Limb (tissue), 2 donors: Measurements from ENCODE around the gene MZT2A.
A peak's percentile ranks its signal among the peaks of the same experiment; 100 is the strongest.
"Not testable (repeated sequence)": the region's sequence is repeated elsewhere in the genome, so short reads cannot be mapped to it uniquely, and the experiment has no call there.

Experiments
- DNase-seq, 2 donors: peaks; one replicate each; pipeline ENCODE4 v3.0.0-alpha.2; 2016; ENCODE audit errors: extremely low spot score in 2 of 2

MZT2A gene

DNA sequence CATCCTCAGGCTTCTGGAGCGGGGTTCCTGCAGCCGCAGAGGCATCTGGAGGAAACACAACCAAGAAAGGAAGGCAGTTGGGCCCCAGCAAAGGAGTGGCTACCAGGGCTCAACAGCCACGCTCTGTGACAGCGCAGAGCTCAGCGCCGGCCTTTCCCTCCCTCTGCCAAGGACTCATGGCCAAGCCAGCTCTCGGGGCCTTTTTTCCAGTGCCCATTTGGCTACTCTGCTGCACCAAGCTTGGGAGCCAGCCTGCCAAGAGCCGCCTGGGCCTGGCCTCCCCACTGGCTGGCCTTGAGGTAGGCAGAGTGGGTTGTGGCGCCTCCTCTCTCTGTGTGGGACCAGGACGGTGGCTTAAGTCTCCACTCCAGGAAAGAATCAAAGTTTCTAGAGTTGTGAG, 28.3 kb upstream of the MZT2A start:
- DNase-seq = no peak

DNA sequence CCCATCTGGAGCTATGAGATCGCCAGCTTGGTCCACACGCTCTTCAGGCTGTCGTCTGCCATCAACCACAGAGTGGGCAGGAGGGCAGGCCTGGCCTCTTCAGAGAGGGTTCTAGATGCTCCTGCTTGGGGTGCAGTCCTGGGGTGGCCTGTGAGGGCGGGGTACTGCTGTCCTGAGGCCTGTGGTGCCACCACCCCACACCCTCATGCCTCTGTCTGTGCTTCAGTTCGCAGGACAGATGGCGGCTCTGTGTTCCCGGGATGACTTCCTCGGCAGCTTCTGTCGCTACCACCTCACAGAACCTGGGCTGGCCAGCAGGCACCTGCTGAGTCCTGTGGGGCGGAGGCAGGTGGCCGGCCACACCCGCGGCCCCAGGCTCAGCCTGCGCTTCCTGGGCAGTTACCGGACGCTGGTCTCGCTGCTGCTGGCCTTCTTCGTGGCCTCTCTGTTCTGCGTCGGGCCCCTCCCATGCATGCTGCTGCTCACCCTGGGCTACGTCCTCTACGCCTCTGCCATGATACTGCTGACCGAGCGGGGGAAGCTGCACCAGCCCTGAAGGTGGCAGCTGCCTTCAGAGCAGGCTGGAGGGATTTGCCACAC, 27.8 kb upstream of the MZT2A start:
- DNase-seq = not testable (repeated sequence)

DNA sequence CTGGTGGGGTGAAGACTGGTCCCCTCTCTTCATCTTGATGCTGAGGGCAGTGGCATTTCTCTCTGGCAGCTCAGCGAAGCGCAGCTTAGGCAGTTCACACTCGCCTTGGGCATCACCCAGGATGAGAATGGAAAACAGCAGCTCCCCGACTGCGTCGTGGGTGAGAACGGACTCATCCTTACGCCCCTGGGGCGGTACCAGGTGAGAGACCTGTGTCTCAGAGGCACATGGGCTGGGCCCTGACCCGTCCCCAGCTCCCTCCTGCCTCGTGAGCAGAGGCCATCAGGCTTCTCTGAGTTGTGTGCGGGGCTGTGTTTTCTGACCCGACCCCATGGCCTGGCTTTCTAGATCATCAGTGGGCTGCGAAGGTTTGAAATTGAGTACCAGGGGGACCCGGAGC, 27.3 kb upstream of the MZT2A start:
- DNase-seq = no peak

DNA sequence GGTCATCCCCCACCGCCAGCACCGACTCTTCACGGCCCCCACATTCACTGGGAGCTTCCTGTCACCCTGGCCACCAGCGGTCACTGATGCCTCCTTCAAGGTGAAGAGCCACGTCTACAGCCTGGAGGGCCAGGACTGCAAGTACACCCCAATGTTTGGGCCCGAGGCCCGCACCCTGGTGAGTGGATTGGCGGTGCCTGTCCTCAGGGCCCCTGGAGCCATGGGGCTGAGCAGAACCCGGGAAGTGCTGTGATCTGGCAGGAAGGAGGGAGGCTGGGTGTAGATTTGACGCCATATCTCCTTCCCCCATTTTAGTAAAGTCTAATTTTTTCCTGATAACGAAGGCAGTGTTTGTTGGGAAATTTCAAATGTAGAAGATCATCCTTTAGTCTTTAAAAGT, 26.3 kb upstream of the MZT2A start:
- DNase-seq = not testable (repeated sequence)

DNA sequence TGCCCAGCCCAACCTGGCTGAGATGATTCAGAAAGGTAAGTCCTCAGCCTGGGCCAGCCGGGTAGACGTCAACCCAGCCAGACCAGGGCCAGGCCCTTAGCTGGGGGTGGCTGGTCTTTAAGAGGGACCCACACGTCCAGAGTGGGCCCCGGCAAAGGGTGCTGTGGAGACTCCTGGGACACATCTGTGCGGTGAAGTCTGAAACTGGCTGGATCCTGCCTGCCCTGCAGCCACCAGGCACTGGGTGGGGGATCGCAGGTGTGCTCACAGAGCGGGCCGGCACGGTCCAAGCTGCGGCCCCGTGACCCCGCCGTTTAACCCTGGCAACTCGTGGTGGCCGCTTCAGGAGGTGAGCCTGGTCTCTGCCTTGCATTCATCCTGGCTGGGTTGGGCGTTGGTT, 25.7 kb upstream of the MZT2A start:
- DNase-seq = not testable (repeated sequence)

DNA sequence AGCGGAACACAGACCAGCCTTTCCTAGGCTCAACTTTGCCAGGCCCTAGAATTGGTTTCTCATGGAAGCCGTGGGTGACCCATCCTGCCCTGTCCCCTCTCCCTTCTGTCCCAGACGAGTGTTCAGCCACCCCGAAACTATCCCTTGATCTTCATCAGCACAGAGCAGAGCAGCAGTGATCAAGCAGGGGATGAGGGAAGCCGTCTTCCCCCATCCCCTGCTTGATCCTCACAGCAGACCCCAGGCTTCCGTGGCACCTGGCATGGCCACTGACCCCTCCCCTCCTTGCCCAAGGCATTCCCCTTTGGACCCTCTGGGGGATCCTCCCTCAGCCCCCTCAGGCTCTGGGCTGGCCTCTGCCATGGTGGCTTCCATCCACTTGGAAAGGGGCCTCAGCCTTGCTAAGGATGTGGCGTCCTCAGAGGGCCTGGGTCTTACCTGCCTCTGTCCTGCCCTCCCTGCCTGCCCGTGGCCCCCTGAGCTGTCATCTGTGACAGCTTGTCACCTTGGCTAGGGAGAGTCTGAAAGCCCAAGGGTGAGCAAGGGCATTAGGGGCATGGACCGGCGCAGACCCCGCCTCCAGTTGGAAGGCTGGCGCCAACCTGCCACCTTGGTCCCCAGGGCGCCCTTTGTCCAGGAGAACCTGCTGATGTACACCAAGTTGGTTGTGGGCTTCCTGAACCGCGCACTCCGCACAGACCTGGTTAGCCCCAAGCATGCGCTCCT, 25.1 kb upstream of the MZT2A start:
- DNase-seq = no peak

DNA sequence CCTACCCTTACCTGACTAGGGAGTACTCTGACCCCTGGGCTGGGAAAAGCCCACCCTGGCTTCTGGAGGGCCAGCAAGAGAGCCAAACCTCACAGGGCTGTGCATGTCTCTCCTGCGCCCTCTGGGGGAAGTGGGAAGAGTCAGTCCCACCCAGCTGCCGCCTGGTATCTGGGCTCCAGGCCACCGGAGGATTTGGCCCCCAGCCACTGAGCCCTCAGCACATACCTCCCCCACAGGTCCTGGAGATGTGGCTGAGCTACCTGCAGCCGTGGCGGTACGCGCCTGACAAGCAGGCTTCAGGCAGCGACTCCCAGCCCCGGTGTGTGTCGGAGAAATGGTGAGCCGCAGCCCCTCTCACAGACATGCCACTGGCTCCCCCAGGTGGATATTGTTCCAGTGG, 24.4 kb upstream of the MZT2A start:
- DNase-seq = not testable (repeated sequence)

DNA sequence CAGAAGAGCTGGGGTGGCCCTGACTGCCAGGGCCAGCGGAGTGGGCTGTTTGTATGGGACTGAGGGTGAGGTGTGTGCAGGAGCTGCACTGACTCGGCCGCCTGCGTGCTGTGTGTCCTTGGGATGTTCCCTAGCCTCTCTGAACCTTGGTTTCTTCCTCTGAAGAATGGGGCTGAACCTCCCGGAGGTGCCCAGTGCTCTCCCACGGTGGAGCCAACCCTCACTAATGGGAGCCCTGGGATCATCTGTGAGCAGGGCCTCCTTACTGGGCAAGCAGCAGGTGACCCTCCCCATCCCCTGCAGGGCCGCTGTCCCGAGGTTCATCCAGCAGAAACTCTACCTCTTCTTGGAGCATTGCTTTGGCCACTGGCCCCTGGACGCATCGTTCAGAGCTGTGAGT, 23.8 kb upstream of the MZT2A start:
- DNase-seq = no peak

DNA sequence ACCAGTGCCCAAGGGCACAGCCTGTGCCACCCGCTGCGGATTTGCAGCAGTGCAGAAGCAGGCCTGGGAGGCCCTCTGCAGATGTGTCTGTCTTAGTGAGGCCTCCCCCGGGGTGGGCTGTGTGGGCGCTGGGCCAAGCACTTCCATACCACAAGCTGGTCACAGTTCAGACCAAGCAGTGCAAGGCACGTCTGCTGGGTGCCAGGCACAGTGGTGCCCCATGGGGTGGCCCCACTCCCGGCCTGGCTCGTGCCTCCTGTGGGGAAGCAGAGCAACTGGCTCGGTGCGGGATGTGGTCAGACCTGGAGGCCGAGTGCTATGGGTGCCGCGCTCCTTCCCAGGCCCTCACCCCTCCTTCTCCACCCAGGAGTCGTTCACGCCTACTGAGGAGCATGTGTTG, 23.0 kb upstream of the MZT2A start:
- DNase-seq = not testable (repeated sequence)

DNA sequence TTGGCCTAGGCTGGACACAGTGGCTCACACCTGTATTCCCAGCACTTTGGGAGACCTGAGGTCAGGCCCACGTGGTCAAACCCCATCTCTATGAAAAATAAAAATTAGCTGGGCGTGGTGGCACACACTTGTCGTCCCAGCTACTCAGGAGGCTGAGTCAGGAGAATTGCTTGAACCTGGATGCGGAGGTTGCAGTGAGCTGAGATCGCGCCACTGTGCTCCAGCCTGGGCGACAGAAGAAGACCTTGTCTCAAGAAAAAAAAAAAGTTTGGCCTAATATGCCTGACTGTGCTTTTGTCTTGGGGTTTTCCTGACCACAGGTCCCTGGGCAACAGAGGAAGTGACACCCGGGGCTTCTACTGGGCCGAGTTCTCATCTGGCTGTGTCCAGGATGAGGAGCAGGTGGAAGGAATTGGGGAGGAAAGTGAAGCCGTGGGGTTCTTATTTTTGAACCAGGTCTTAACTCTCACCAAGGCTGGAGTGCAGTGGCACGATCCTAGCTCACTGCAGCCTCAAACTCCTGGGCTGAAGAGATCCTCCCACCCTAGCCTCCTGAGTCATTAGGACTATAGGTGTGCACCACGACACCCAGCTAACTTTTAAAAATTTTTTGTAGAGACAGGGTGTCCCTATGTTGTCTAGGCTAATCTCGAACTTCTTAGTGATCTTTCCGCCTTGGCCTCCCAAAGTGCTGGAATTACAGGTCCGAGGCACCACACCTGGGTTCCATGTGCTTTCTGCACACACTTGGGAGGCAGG, 22.4 kb upstream of the MZT2A start:
- DNase-seq = not testable (repeated sequence)

DNA sequence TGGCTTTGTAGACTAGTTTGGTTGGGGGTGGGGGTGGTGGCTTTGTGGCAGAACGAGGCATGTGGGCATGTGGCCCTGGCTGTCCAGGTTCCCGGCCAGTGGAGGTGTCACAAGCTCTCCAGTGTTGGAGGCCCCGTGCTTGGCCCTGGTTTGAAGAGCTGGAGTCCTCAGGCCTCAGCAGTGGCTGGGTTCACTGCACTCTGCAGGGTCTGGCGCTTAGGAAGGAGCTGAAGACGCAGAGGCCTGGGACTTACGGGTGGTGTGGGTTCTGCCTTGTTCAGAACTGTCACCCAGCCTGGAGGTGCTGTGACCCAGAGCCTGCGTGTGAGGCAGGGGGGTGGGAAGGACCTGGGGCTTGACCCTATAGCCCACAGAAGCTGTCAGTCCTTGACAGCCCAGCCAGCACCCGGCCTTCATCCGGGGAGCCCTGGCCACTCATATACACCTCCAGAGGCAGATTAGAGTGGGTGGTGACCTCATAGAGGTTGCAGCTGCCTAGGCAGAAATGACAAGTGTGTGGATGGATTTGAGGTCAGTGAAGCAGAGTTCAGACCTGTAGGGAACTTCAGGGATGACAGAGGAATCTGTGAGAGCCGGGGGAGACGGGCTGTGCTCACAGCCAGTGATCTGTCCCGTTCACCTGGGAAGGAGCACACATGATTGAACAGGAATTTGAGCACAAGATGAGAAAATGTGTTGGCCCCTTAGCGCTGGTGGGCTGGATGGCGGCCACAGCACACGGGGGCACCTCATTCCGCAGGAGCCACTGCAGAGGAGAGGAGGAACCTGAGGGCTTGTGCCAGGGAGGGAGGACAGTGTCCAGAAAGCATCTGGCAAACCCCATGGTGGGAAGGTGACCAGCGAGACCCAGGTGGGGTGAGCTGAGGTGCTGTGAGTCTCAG, 20.0 kb upstream of the MZT2A start:
- not testable (repeated sequence) for DNase-seq

DNA sequence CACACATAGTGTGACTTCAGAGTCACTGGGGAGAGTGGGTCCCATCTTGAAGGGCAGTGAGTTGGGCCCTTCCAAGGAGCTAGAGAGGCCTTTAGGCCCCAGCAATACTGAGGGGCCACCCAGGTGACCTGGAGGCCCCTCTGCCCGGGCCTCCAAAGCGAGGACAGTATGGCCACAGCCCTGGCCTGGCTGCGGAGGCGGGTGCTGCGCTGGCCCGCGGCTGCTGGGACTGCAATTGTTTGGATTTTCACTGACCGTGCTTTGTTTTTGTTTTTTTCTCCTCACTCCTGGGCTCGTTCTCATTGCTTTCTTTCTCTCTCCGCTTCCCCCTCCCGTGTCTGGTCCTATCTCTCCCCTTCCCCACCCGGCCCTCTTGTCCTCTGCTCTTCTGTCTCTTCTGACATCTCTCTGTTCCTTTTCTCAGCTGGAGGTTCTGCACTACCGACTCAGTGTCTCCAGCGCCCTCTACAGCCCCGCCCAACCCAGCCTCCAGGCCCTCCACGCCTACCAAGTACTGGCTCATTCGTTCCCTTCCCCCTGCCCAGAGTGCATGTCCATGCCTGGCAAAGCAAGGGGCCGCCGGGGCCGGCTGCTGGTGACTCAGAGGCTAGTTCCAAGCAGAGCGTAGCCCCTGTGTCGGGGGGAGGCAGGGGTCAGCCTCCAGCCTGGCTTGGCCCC, 19.2 kb upstream of the MZT2A start:
- not testable (repeated sequence) for DNase-seq

DNA sequence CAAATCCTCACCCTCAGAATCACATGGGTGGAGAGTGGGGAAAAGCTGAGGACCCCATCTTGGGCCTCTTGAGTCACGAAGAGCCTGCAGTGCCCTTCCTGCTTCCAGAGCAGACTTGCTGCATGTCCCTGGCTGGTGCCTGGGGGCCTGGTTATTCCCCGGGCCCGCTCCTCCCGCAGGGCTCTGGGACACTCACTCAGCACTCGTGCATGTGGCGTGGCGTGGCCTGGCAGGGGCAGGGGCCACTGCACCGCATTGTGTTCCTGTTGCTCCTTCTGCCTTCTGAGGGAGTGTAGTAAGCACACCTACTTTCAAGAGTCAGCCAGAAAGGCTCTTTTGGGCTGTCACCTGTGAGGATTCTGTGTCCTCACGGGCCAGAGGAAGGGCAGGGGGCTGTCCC, 17.4 kb upstream of the MZT2A start:
- no peak for DNase-seq

DNA sequence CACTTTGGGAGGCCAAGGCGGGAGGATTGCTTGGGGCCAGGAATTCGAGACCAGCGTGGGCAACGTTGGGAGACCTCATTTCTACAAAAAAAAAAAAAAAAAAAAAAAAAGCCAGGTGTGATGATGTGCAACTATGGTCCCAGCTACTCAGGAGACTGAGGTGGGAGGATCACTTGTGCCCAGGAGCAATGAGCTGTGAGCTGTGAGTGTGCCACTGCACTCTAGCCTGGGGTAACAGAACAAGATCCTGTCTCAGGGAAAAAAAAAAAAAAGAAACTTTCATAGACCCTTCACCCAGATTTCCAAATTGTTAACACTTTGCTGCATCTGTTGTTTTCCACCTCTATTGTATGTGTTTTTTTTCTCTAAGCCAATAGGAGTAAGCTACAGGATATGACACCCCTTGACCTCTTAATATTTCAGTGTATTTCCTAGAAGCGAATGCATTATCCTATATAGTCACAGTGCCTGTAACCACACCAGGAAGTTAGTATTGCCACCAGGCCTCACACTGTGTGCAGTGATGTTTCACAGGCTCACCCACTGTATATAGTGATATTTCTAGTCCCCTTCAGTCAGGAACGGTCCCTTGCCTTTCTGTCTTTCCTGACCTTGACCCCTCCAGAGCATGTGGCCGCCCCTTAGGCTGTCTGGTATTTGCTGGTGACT, 12.0 kb upstream of the MZT2A start:
- not testable (repeated sequence) for DNase-seq

DNA sequence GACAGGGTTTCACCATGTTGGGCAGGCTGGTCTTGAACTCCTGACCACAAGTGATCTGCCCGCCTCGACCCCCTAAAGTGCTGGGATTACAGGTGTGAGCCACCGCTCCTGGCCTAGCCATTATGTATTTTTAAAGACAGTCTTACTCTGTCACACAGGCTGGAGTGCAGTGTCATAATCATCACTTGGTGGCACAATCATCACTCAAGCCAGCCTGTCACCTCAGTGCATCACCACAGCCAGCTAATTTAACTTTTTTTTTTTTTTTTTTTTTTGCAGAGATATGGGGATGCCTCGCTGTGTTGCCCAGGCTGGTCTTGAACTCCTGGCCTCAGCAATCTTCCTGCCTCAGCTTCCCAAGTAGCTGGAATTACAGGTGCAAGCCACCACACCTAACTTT, 11.4 kb upstream of the MZT2A start:
- DNase-seq = not testable (repeated sequence)

DNA sequence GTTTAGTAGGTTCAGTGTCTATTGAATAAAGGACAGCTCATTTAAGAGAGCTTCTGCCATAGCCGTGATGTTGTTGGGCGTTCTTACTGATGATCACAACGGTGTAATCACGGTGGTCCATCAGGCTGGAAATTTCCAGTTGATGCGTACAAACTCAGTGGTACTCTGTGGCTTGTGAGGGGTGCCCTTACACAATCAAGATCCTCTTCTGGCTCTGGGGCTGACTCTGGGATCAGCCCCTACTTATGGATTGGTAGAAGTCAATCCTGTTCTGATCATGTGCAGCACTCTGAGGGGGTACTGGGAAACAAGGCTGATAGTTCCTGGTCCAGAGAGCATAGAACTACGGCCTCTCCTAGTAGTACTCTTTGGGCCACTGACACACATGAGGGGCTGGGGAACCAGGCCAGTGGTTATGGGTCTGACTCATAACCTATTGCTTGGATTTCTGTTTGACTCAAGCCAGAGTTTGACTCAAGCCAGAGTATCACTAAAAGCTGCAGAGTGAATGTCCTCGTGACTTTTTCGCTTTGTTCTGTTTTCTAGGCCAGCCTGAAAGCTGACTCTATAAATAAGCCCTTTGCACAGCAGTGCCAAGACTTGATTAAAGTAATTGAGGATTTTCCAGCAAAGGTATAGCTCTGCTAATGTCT, 6.2 kb upstream of the MZT2A start:
- DNase-seq = not testable (repeated sequence)

DNA sequence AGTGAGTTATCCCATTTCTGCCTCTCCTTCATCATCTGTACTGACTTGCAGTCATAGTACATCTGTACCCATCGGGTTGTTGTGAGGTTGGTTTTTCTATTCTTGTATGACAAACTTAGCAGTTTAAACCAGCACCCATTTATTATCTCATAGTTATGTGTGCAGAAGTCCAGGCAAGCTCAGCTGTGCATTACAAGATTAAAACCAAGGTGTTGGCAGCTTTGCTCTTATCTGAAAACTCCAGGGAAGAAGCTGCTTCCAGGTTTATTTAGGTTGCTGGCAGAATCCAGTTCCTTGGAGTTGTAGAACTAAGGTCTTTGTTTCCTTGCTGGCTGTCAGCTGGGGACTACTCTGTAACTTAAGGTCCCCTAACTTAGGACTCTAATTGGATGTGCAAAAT, 3.3 kb upstream of the MZT2A start:
- not testable (repeated sequence) for DNase-seq

DNA sequence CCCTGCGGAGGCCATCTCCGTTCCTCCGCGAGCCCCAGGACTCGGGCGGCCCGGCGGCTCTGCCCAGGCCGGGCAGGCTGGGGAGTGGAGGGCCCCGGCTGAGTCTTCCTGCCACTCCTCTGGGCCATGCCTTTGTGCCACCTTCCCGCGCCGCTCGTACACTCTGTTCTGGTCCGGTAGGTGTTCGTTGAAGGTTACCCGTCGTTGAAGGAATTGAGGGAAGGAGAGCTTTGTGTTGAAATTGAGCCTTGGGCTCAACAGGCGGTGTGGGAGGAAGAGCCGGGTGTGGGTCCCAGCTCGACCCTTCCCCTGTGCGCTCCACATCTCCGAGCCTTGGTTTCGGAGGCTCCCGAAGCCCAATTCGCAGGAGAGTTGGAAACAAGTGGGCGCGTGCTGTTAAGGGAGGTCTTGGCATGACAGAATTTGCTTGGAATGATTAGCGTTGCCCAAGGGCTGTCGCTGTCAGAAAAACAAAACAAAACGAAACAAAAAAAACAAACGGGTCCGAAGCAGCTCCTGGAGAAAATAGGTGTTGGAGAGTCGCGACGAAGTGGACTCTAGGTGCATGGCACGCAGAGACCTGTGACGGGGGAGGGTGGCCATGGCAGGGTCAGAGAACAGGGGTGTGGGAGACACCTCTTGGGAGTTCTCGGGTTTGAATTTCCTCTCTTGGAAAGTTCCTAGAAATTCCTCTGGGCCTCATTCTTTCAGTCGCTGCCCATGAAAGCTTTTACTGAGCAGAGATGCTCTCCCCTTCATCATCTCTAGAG, 1.2 kb upstream of the MZT2A start:
- peak in 1 of 2 donors; percentile 35 for DNase-seq
